ENCODE measurements around the gene AP1AR.

AP1AR gene

DNA sequence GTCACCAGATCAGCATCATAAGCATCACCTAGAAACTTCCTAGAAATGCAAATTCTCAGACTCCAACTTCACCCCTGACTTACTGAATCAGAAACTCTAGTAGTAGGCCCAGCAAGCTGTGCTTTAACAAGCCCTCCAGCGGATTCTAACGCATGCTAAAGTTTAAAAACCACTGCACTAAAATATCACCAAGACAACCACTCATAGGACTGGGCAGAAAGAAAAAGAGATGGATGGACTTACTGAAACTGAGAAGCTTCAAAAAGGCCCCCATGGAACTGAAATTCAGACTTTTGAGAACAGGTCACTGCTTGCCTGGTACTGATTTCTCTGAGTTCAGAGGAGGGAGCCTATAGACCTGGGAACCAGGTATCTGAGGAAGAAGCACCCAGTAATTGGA, 46.3 kb upstream of the AP1AR start:
- DNase-seq = no peak
- Histone ChIP-seq H3K4me2 (ENCODE audit: low read length) (no peak overlapping the region), H3K14ac (ENCODE audit: low read length) (no peak overlapping the region), H3K4me3 (ENCODE audit: low read depth, low read length) (no peak overlapping the region), H3K79me2 (ENCODE audit: control insufficient read depth, insufficient read depth, low read length, poor library complexity) (no peaks in the 10 kb centered on the region), H4K91ac (ENCODE audit: low read depth, low read length) (no peak overlapping the region), H3K36me3 (ENCODE audit: control insufficient read depth in 1 of 2, insufficient read depth in 2 of 2, low read length in 2 of 2) (no peaks in the 10 kb centered on the region), H3K9me3 (ENCODE audit: insufficient read depth, low read depth, low read length) (no peaks in the 10 kb centered on the region), H3K27me3 (ENCODE audit: insufficient read depth, low read length) (no peaks in the 10 kb centered on the region), H2AK5ac (ENCODE audit: low read length) (no peak overlapping the region), H3K9ac (ENCODE audit: low read length) (no peak overlapping the region), H3K18ac (ENCODE audit: low read length) (no peak overlapping the region), H3K4ac (ENCODE audit: low read depth, low read length) (no peak overlapping the region), H3K4me1 (ENCODE audit: control insufficient read depth in 1 of 2, insufficient read depth in 2 of 2, low read length in 2 of 2) (no peaks in the 10 kb centered on the region), H3K23ac (ENCODE audit: low read length) (no peak overlapping the region), H2BK5ac (ENCODE audit: low read depth, low read length, poor library complexity) (no peak overlapping the region), H2BK12ac (ENCODE audit: low read length) (no peak overlapping the region), H4K8ac (ENCODE audit: low read depth, low read length) (no peak overlapping the region), H4K12ac (ENCODE audit: low read depth, low read length) (no peak overlapping the region), H3K79me1 (ENCODE audit: low read length) (no peaks in the 10 kb centered on the region), H2BK120ac (ENCODE audit: insufficient read depth, low read length, poor library complexity) (no peak overlapping the region), H2AFZ (ENCODE audit: insufficient read depth, low read length, poor library complexity) (no peak overlapping the region), H3K27ac (ENCODE audit: low read depth, low read length) (no peak overlapping the region)
- WGBS (ENCODE audit: extremely low coverage, insufficient coverage, insufficient read length) = no CpG with 5 or more reads among the region's 2 CpGs

DNA sequence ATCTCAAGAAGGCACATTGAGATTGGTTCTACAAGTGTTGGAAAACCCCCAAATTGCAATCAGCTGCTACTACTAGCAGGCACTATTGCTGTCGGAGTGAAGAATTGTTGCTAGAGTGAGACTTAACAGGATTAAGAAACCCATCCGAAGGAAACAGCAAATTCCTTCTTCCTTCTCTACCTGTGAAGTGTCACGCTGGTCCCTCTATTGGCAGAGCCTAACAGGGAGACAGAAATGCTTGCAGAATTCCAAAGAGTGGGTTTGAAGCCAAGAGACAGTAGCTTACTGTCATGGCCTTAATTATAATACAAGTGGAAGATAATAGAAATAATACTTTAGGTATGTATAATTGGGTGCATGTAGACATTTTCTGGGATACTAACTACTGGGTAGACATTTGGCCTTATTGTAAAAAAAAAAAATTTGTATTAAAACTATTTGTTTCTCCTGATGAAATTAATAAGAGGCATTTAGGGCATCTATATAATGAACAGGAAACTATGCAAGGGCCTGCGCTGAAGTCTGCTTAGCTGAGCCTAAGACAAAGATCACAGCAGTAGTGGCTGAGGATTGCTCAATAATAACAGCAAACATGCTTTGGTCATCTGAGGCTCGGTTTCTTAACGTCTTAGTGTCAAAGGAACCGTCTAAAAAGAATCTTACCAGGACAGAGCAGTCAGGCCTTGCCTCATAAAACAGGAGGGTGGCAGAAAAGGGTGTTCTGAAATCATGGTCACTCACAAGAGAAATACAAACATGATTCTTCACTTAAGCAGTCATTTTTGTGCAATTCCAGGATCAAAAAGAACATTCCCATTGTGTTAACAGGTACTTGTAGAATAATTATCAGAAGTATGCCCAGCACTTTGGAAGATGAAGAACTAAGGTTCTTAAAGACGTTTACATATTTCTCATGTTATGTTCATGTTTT, 45.6 kb upstream of the AP1AR start:
- no peak overlapping the region for H4K91ac ChIP-seq (ENCODE audit: low read depth, low read length)

DNA sequence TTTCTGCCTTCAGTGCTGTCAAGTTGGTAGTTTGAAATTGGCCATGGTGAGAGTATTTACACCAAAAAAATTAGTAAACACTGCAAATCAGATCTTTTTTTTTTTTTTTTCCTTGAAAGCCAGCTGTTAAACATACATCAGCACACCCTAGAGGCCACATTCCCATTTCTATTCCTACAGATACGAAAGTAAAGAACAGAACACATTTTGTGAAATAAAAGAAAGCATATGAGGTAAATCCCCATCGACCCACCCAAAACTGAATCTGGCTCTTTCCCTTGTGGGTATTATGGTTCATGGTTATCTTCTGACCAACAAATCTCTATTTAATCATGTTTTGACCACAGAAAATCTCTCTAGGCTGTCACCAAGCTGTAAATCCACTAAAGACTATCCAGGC, 41.8 kb upstream of the AP1AR start:
- Histone ChIP-seq H2AFZ (ENCODE audit: insufficient read depth, low read length, poor library complexity) (no peak overlapping the region), H2BK5ac (ENCODE audit: low read depth, low read length, poor library complexity) (no peak overlapping the region), H3K4me3 (ENCODE audit: low read depth, low read length) (no peak overlapping the region), H2AK5ac (ENCODE audit: low read length) (no peak overlapping the region), H4K12ac (ENCODE audit: low read depth, low read length) (no peak overlapping the region), H3K4ac (ENCODE audit: low read depth, low read length) (no peak overlapping the region), H3K36me3 (ENCODE audit: control insufficient read depth in 1 of 2, insufficient read depth in 2 of 2, low read length in 2 of 2) (no peaks in the 10 kb centered on the region), H3K79me2 (ENCODE audit: control insufficient read depth, insufficient read depth, low read length, poor library complexity) (no peaks in the 10 kb centered on the region), H3K9me3 (ENCODE audit: insufficient read depth, low read depth, low read length) (no peaks in the 10 kb centered on the region), H4K8ac (ENCODE audit: low read depth, low read length) (no peak overlapping the region), H3K27me3 (ENCODE audit: insufficient read depth, low read length) (no peaks in the 10 kb centered on the region), H3K4me2 (ENCODE audit: low read length) (no peak overlapping the region), H3K27ac (ENCODE audit: low read depth, low read length) (no peak overlapping the region), H3K79me1 (ENCODE audit: low read length) (no peaks in the 10 kb centered on the region), H2BK120ac (ENCODE audit: insufficient read depth, low read length, poor library complexity) (no peak overlapping the region), H2BK12ac (ENCODE audit: low read length) (no peak overlapping the region), H3K18ac (ENCODE audit: low read length) (no peak overlapping the region), H3K4me1 (ENCODE audit: control insufficient read depth in 1 of 2, insufficient read depth in 2 of 2, low read length in 2 of 2) (no peaks in the 10 kb centered on the region), H4K91ac (ENCODE audit: low read depth, low read length) (no peak overlapping the region), H3K23ac (ENCODE audit: low read length) (no peak overlapping the region), H3K14ac (ENCODE audit: low read length) (no peak overlapping the region), H3K9ac (ENCODE audit: low read length) (no peak overlapping the region)
- DNase-seq = no peak
- no CpG with 5 or more reads among the region's 2 CpGs for WGBS (ENCODE audit: extremely low coverage, insufficient coverage, insufficient read length)

More for the DNA sequence above, 45.6 kb upstream of the AP1AR start:
- H3K4me2 ChIP-seq (ENCODE audit: low read length) = no peak overlapping the region
- H3K9me3 ChIP-seq (ENCODE audit: insufficient read depth, low read depth, low read length) = no peaks in the 10 kb centered on the region
- no peaks in the 10 kb centered on the region for H3K79me1 ChIP-seq (ENCODE audit: low read length)
- no peak overlapping the region for H3K14ac ChIP-seq (ENCODE audit: low read length)
- H3K18ac ChIP-seq (ENCODE audit: low read length) = no peak overlapping the region
- H2AK5ac ChIP-seq (ENCODE audit: low read length) = no peak overlapping the region
- no peak overlapping the region for H3K23ac ChIP-seq (ENCODE audit: low read length)
- no peak overlapping the region for H3K4me3 ChIP-seq (ENCODE audit: low read depth, low read length)
- H3K4me1 ChIP-seq (ENCODE audit: control insufficient read depth in 1 of 2, insufficient read depth in 2 of 2, low read length in 2 of 2) = no peaks in the 10 kb centered on the region
- H4K12ac ChIP-seq (ENCODE audit: low read depth, low read length) = no peak overlapping the region
- no peaks in the 10 kb centered on the region for H3K79me2 ChIP-seq (ENCODE audit: control insufficient read depth, insufficient read depth, low read length, poor library complexity)
- H3K4ac ChIP-seq (ENCODE audit: low read depth, low read length) = no peak overlapping the region
- H3K27ac ChIP-seq (ENCODE audit: low read depth, low read length) = no peak overlapping the region
- H2BK12ac ChIP-seq (ENCODE audit: low read length) = no peak overlapping the region
- no peak overlapping the region for H2AFZ ChIP-seq (ENCODE audit: insufficient read depth, low read length, poor library complexity)
- H2BK5ac ChIP-seq (ENCODE audit: low read depth, low read length, poor library complexity) = no peak overlapping the region
- no peak overlapping the region for H3K9ac ChIP-seq (ENCODE audit: low read length)
- no peaks in the 10 kb centered on the region for H3K27me3 ChIP-seq (ENCODE audit: insufficient read depth, low read length)
- WGBS (ENCODE audit: extremely low coverage, insufficient coverage, insufficient read length) = no CpG with 5 or more reads among the region's 8 CpGs
- H3K36me3 ChIP-seq (ENCODE audit: control insufficient read depth in 1 of 2, insufficient read depth in 2 of 2, low read length in 2 of 2) = no peaks in the 10 kb centered on the region
- no peak overlapping the region for H4K8ac ChIP-seq (ENCODE audit: low read depth, low read length)
- peak; percentile 67 to 90 for DNase-seq
- H2BK120ac ChIP-seq (ENCODE audit: insufficient read depth, low read length, poor library complexity) = no peak overlapping the region

DNA sequence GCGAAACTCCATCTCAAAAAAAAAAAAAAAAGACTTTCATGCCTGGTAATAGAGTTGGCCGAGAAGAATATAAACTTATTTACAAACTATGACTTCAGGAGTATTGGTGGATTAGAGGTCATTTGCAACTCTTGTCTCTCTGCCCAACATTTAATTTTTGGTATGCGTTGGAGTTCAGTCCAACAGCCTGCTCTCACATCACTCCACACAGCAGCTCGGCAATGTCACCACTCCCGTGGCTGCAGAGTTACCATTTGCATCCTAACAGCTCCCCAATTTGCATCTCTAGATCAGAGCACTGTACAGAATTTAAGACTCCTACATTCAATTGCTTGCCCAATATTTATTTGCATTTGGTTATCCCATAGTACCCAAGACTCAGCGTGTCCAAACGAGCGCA, 40.9 kb upstream of the AP1AR start:
- Histone ChIP-seq H4K91ac (ENCODE audit: low read depth, low read length) (no peak overlapping the region), H3K27me3 (ENCODE audit: insufficient read depth, low read length) (no peaks in the 10 kb centered on the region), H3K79me2 (ENCODE audit: control insufficient read depth, insufficient read depth, low read length, poor library complexity) (no peaks in the 10 kb centered on the region), H3K14ac (ENCODE audit: low read length) (no peak overlapping the region), H3K18ac (ENCODE audit: low read length) (no peak overlapping the region), H4K12ac (ENCODE audit: low read depth, low read length) (no peak overlapping the region), H3K36me3 (ENCODE audit: control insufficient read depth in 1 of 2, insufficient read depth in 2 of 2, low read length in 2 of 2) (no peaks in the 10 kb centered on the region), H3K4me2 (ENCODE audit: low read length) (no peak overlapping the region), H2BK120ac (ENCODE audit: insufficient read depth, low read length, poor library complexity) (no peak overlapping the region), H3K4ac (ENCODE audit: low read depth, low read length) (no peak overlapping the region), H3K9ac (ENCODE audit: low read length) (no peak overlapping the region), H2AFZ (ENCODE audit: insufficient read depth, low read length, poor library complexity) (no peak overlapping the region), H3K23ac (ENCODE audit: low read length) (no peak overlapping the region), H3K4me1 (ENCODE audit: control insufficient read depth in 1 of 2, insufficient read depth in 2 of 2, low read length in 2 of 2) (no peaks in the 10 kb centered on the region), H3K4me3 (ENCODE audit: low read depth, low read length) (no peak overlapping the region), H3K79me1 (ENCODE audit: low read length) (no peaks in the 10 kb centered on the region), H2BK12ac (ENCODE audit: low read length) (no peak overlapping the region), H3K9me3 (ENCODE audit: insufficient read depth, low read depth, low read length) (no peaks in the 10 kb centered on the region), H2BK5ac (ENCODE audit: low read depth, low read length, poor library complexity) (no peak overlapping the region), H3K27ac (ENCODE audit: low read depth, low read length) (no peak overlapping the region), H2AK5ac (ENCODE audit: low read length) (no peak overlapping the region), H4K8ac (ENCODE audit: low read depth, low read length) (no peak overlapping the region)
- WGBS (ENCODE audit: extremely low coverage, insufficient coverage, insufficient read length) = no CpG with 5 or more reads among the region's 8 CpGs
- DNase-seq = no peak
